ENCODE data around the gene EML4.

DNA sequence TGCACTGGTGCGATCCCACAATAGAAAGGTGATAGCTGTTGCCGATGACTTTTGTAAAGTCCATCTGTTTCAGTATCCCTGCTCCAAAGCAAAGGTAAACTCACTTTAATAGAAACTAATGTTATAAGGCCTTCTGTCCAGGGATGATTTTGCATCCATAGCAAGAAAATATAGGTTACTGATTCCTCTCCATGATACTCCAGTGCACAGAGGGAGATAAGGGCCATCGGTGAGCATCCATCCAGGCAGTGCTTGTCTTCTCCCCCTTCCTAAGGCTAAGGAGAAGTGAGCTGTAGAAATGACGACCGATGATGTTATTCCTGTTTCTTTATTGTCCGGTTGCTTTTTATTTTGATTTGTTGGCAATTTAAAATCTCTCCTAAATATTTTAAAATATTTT is 159.8 kb downstream of the EML4 start:
- TF ChIP-seq POLR2AphosphoS5 (IDR thresholded peaks at IDR 0.05; ENCODE audit: borderline replicate concordance, low read depth, low read length) (no peak), EZH2 (IDR thresholded peaks at IDR 0.05) (no peak)

Data from SK-N-MC (cell line).